SK-N-SH (cell line): ENCODE results near the gene PECR. TPM values are rescaled to one million over a fixed set of nuclear protein-coding genes. Genes with fewer than 3 reads are reported as not detected.
A peak's percentile ranks its signal among the peaks of the same experiment; 100 is the strongest.

Source experiments
- CTCF ChIA-PET: fragments of 300-600, 350-600 bp; formaldehyde crosslinking; extraction: SDS; loops from one replicate; lab custom pipeline; 2021; lab: Yijun Ruan, JAX
- POLR2A ChIA-PET: fragments of 350-600 bp; sonication (Branson Sonifier 250); formaldehyde crosslinking; extraction: SDS; loops from one replicate; lab custom pipeline; 2020; ENCODE audit warnings: antibody characterized with exemption, inconsistent platforms; lab: Yijun Ruan, JAX
- DNase-seq: peaks from one replicate; pipeline ENCODE4 v3.0.0; 2012
- H2AFZ ChIP-seq: fragments of 200-600 bp; sonication (generic); 2 replicates; pipeline ENCODE4 v1.8.1; 2016; ENCODE audit warnings: antibody characterized with exemption, mild to moderate bottlenecking, low read depth
- H3F3A ChIP-seq: fragments of 200-600 bp; sonication (generic); replicated peaks from 2 replicates; pipeline ENCODE3; 2016; ENCODE audit warnings: antibody characterized with exemption, mild to moderate bottlenecking; ENCODE audit not compliant: insufficient read depth
- H3K27ac ChIP-seq, 2 experiments: fragments of 200-500 bp in 1 of 2; fragments of 200-600 bp in 1 of 2; sonication (Bioruptor generic) in 1 of 2; sonication (generic), shearing (Covaris generic) in 1 of 2; 2 replicates each; pipeline versions ENCODE4 v1.5.1 to v1.6.1; 2014 to 2016; ENCODE audit warnings: low read depth in 2 of 2, inconsistent platforms in 1 of 2, low read length in 1 of 2, mild to moderate bottlenecking in 1 of 2, mixed read lengths in 1 of 2
- H3K27me3 ChIP-seq: fragments of 200-600 bp; sonication (generic), shearing (Covaris generic); 2 replicates; pipeline ENCODE4 v1.6.1; 2016; ENCODE audit warnings: mixed run types; ENCODE audit not compliant: insufficient read depth
- H3K36me3 ChIP-seq, 2 experiments: fragments of 200-500 bp in 1 of 2; fragments of 200-600 bp in 1 of 2; sonication (Bioruptor generic) in 1 of 2; sonication (generic) in 1 of 2; replicated peaks in 1 of 2; 2 replicates each; pipeline versions ENCODE3 to v1.5.1; 2014 to 2016; ENCODE audit warnings: low read length in 1 of 2, mild to moderate bottlenecking in 1 of 2; ENCODE audit not compliant: insufficient read depth in 2 of 2, control insufficient read depth in 1 of 2
- H3K4me1 ChIP-seq, 2 experiments: fragments of 200-500 bp in 1 of 2; fragments of 200-600 bp in 1 of 2; sonication (Bioruptor generic) in 1 of 2; sonication (generic), shearing (Covaris generic) in 1 of 2; 2 replicates each; pipeline versions ENCODE4 v1.5.1 to v1.6.1; 2014 to 2016; ENCODE audit warnings: low read depth in 1 of 2, low read length in 1 of 2, mixed run types in 1 of 2; ENCODE audit not compliant: insufficient read depth in 2 of 2, control insufficient read depth in 1 of 2
- H3K4me2 ChIP-seq: fragments of 200-600 bp; sonication (generic), shearing (Covaris generic); 2 replicates; pipeline ENCODE4 v1.6.1; 2017; ENCODE audit warnings: mixed run types
- H3K4me3 ChIP-seq, 2 experiments: fragments of 200-500 bp in 1 of 2; fragments of 200-600 bp in 1 of 2; sonication (Bioruptor generic) in 1 of 2; sonication (generic), shearing (Covaris generic) in 1 of 2; 2 replicates each; pipeline versions ENCODE4 v1.5.1 to v1.8.1; 2014 to 2016; ENCODE audit warnings: low read depth in 2 of 2, inconsistent platforms in 1 of 2, low read length in 1 of 2, mild to moderate bottlenecking in 1 of 2, mixed read lengths in 1 of 2, moderate library complexity in 1 of 2
- H3K79me2 ChIP-seq: fragments of 200-600 bp; sonication (generic); 2 replicates; pipeline ENCODE4 v1.8.1; 2017; ENCODE audit warnings: mild to moderate bottlenecking; ENCODE audit not compliant: insufficient read depth
- H3K9ac ChIP-seq: fragments of 200-600 bp; sonication (generic); 2 replicates; pipeline ENCODE4 v1.6.1; 2017; ENCODE audit warnings: mixed run types
- H3K9me2 ChIP-seq: fragments of 200-600 bp; sonication (generic); 2 replicates; pipeline ENCODE4 v1.6.1; 2017; ENCODE audit warnings: mixed run types
- H3K9me3 ChIP-seq: fragments of 200-600 bp; sonication (generic); 2 replicates; pipeline ENCODE4 v1.6.1; 2017; ENCODE audit warnings: mixed run types, mild to moderate bottlenecking, moderate library complexity
- H4K20me1 ChIP-seq: fragments of 200-600 bp; sonication (generic); 2 replicates; pipeline ENCODE4 v1.6.1; 2017; ENCODE audit warnings: mild to moderate bottlenecking, mixed run types; ENCODE audit not compliant: insufficient read depth
- CHD2 ChIP-seq: fragments of 150-350 bp; IDR thresholded peaks from 2 replicates; pipeline ENCODE4 v1.6.1; 2018; ENCODE audit warnings: low read length; ENCODE audit not compliant: partially characterized antibody
- EP300 ChIP-seq, 2 experiments: IDR thresholded peaks; 2 replicates each; pipeline versions ENCODE4 v1.4.0 to v1.6.1; 2012; ENCODE audit warnings: borderline replicate concordance in 1 of 2, low read depth in 1 of 2, low read length in 1 of 2
- EZH2phosphoT487 ChIP-seq: fragments of 200-600 bp; sonication (generic); IDR thresholded peaks from 2 replicates; pipeline ENCODE4 v1.6.1; 2017; ENCODE audit warnings: low read depth, mixed run types, mild to moderate bottlenecking, antibody characterized with exemption, moderate library complexity, borderline replicate concordance
- FOXM1 ChIP-seq: IDR thresholded peaks from 2 replicates; pipeline ENCODE4 v1.4.0; 2012; ENCODE audit warnings: low read depth, mild to moderate bottlenecking
- GABPA ChIP-seq: IDR thresholded peaks from 2 replicates; pipeline ENCODE4 v1.4.0; 2012; ENCODE audit warnings: low read depth, mild to moderate bottlenecking
- GATA2 ChIP-seq: sonication (generic); formaldehyde crosslinking; IDR thresholded peaks from 2 replicates; pipeline ENCODE4 v1.5.0; 2020; ENCODE audit warnings: mild to moderate bottlenecking, missing genetic modification reagents
- IRF3 ChIP-seq: fragments of 150-350 bp; IDR thresholded peaks from 2 replicates; pipeline ENCODE4 v1.6.1; 2016; ENCODE audit warnings: mild to moderate bottlenecking, low read depth, low read length
- MEF2A ChIP-seq: IDR thresholded peaks from 2 replicates; pipeline ENCODE4 v1.4.0; 2012; ENCODE audit warnings: low read depth, borderline replicate concordance
- MXI1 ChIP-seq: IDR thresholded peaks from 2 replicates; pipeline ENCODE4 v1.6.1; 2012; ENCODE audit warnings: mild to moderate bottlenecking, low read depth, low read length, improper control_type of control experiment
- NFIC ChIP-seq: IDR thresholded peaks from 2 replicates; pipeline ENCODE4 v1.4.0; 2012; ENCODE audit warnings: borderline replicate concordance
- POLR2AphosphoS5 ChIP-seq: IDR thresholded peaks from 2 replicates; pipeline ENCODE4 v1.6.1; 2012; ENCODE audit warnings: low read depth, low read length
- RFX5 ChIP-seq: IDR thresholded peaks from 2 replicates; pipeline ENCODE4 v1.6.1; 2012; ENCODE audit warnings: mild to moderate bottlenecking, improper control_type of control experiment, low read length
- RXRA ChIP-seq: IDR thresholded peaks from 2 replicates; pipeline ENCODE4 v1.4.0; 2012; ENCODE audit warnings: low read depth, mild to moderate bottlenecking, borderline replicate concordance
- TCF12 ChIP-seq: IDR thresholded peaks from 2 replicates; pipeline ENCODE4 v1.4.0; 2012
- TEAD4 ChIP-seq: IDR thresholded peaks from 2 replicates; pipeline ENCODE4 v1.4.0; 2012; ENCODE audit warnings: mild to moderate bottlenecking, borderline replicate concordance; ENCODE audit not compliant: insufficient read depth
- USF2 ChIP-seq: fragments of 150-350 bp; IDR thresholded peaks from 2 replicates; pipeline ENCODE4 v1.6.1; 2017; ENCODE audit warnings: antibody characterized with exemption, low read length, low read depth, borderline replicate concordance
- ZBTB33 ChIP-seq: IDR thresholded peaks from 2 replicates; pipeline ENCODE4 v1.4.0; 2012; ENCODE audit warnings: low read depth, borderline replicate concordance
- WGBS: methylation state at CpG from one replicate; pipeline ENCODE4 v1.1.6; 2017; ENCODE audit warnings: low lambda C conversion rate; 5-methylcytosine and 5-hydroxymethylcytosine counted together
- polyA plus RNA-seq, 3 experiments: library from polyadenylated mRNA; depleted of rRNA; stranded (reverse); fragments of >200 nt; gene quantifications; 2 replicates each; pipeline ENCODE4 v1.2.3, GENCODE V29; 2012

PECR gene
- polyA plus RNA-seq, 1 of the 3 experiments (the other 2 are of a cell fraction) = 18.6 TPM

- TF ChIP-seq USF2 (no peak), EZH2phosphoT487 (no peak), FOXM1 (no peak), IRF3 (no peak), TCF12 (no peak), TEAD4 (no peak), MEF2A (no peak), MXI1 (peak; percentile 72), CHD2 (peak; percentile 11), GABPA (no peak), EP300 (IDR thresholded peaks at IDR 0.05; ENCODE audit: borderline replicate concordance in 1 of 2, low read depth in 1 of 2, low read length in 1 of 2) (no peak)
Observed at GRCh38 chr2:216013080-216013909, 68.3 kb downstream of the PECR start, which contains the start of gene MREG (continued).

- 14% methylated on average over 6 of the region's 6 CpGs for WGBS
Observed at GRCh38 chr2:216012830-216013079, 68.9 kb downstream of the PECR start.

More at GRCh38 chr2:216012830-216013079, 68.9 kb downstream of the PECR start:
- Histone ChIP-seq H4K20me1 (no peaks in the 10 kb centered on the region), H3K79me2 (no peaks in the 10 kb centered on the region; the same call in 1 of the 2 replicates), H3K4me3 (peak overlapping the region; percentile 89 to 97), H3K9me3 (no peaks in the 10 kb centered on the region), H3K4me2 (peak overlapping the region; percentile 100), H2AFZ (peak overlapping the region; percentile 99), H3K27ac (peak overlapping the region; percentile 54 to 58; a peak in 3 of 4 replicates), H3K9ac (peak overlapping the region; percentile 62), H3K4me1 (peaks cover 0 to 14% of the 10 kb centered on the region in 2 experiments; a peak in 3 of 4 replicates), H3K9me2 (no peaks in the 10 kb centered on the region), H3F3A (peaks cover 19% of the 10 kb centered on the region), H3K27me3 (no peaks in the 10 kb centered on the region), H3K36me3 (no peaks in the 10 kb centered on the region)
- peak; percentile 23 for DNase-seq
- TF ChIP-seq ZBTB33 (no peak), CHD2 (no peak), TCF12 (no peak), MXI1 (no peak), GATA2 (no peak), NFIC (no peak), RXRA (no peak), POLR2AphosphoS5 (no peak), RFX5 (no peak)
- CTCF ChIA-PET = interaction anchor here (0.7 to 2.7 kb wide), 11 partner anchors 9 to 92 kb away, joined by 3 to 15 read pairs (median 5); no protein-coding TSS in a partner anchor
- POLR2A ChIA-PET = no interaction called here
